Liver (tissue), 9 donors: ENCODE data around the gene VMAC. TPM values are rescaled to one million over a fixed set of nuclear protein-coding genes. Genes with fewer than 3 reads are reported as not detected.

Experiments used
- DNase-seq: peaks from one replicate; pipeline ENCODE4 v3.0.0-alpha.2; 2017; ENCODE audit warnings: low spot score
- H3K27ac ChIP-seq, 2 donors: one replicate each; pipeline ENCODE4 v1.7.0; 2013; ENCODE audit warnings: inconsistent platforms in 2 of 2, low read length in 2 of 2, control low read depth in 1 of 2, low read depth in 1 of 2, mild to moderate bottlenecking in 1 of 2
- H3K27me3 ChIP-seq, 4 donors: one replicate each; pipeline versions ENCODE4 v1.6.1 to v1.7.0; 2013; ENCODE audit warnings: low read length in 3 of 4, inconsistent platforms in 1 of 4, mild to moderate bottlenecking in 1 of 4, moderate library complexity in 1 of 4; ENCODE audit not compliant: control insufficient read depth in 4 of 4, insufficient read depth in 4 of 4
- H3K36me3 ChIP-seq, 4 donors: one replicate each; pipeline versions ENCODE4 v1.6.1 to v1.7.0; 2013; ENCODE audit warnings: low read length in 3 of 4, mild to moderate bottlenecking in 3 of 4, low read depth in 1 of 4, moderate library complexity in 1 of 4; ENCODE audit not compliant: control insufficient read depth in 4 of 4, insufficient read depth in 3 of 4
- H3K4me1 ChIP-seq, 4 donors: one replicate each; pipeline versions ENCODE4 v1.6.1 to v1.7.0; 2013; ENCODE audit warnings: low read length in 3 of 4, mild to moderate bottlenecking in 3 of 4, moderate library complexity in 1 of 4; ENCODE audit not compliant: control insufficient read depth in 4 of 4, insufficient read depth in 4 of 4
- H3K4me3 ChIP-seq, 3 donors: one replicate each; pipeline versions ENCODE4 v1.6.1 to v1.7.0; 2013; ENCODE audit warnings: low read length in 3 of 3, control low read depth in 1 of 3, low read depth in 1 of 3, mild to moderate bottlenecking in 1 of 3
- H3K9ac ChIP-seq, 2 donors: one replicate each; pipeline ENCODE4 v1.7.0; 2013; ENCODE audit warnings: low read length in 2 of 2, mild to moderate bottlenecking in 2 of 2, moderate library complexity in 2 of 2, control low read depth in 1 of 2, low read depth in 1 of 2
- H3K9me3 ChIP-seq, 4 donors: one replicate each; pipeline versions ENCODE4 v1.6.1 to v1.7.0; 2013; ENCODE audit warnings: low read length in 3 of 4; ENCODE audit not compliant: control insufficient read depth in 4 of 4
- EGR1 ChIP-seq, 2 donors: IDR thresholded peaks; 2 replicates each; pipeline ENCODE4 v1.6.1; 2016 to 2018; ENCODE audit warnings: antibody characterized with exemption in 2 of 2, low read depth in 2 of 2
- FOXA1 ChIP-seq: IDR thresholded peaks from 2 replicates; pipeline ENCODE4 v1.6.1; 2016; ENCODE audit warnings: antibody characterized with exemption
- FOXA2 ChIP-seq: IDR thresholded peaks from 2 replicates; pipeline ENCODE4 v1.6.1; 2016; ENCODE audit warnings: antibody characterized with exemption
- GABPA ChIP-seq, 2 donors: IDR thresholded peaks in 1 of 2; conservative IDR thresholded peaks in 1 of 2; 2 replicates each; pipeline ENCODE4 v1.6.1; 2016; ENCODE audit warnings: antibody characterized with exemption in 2 of 2, mild to moderate bottlenecking in 1 of 2, moderate library complexity in 1 of 2
- HNF4A ChIP-seq, 2 donors: conservative IDR thresholded peaks; 2 replicates each; pipeline ENCODE4 v1.6.1; 2016; ENCODE audit warnings: antibody characterized with exemption in 2 of 2, mild to moderate bottlenecking in 2 of 2
- HNF4G ChIP-seq: IDR thresholded peaks from 2 replicates; pipeline ENCODE4 v1.6.1; 2016; ENCODE audit warnings: antibody characterized with exemption
- JUND ChIP-seq, 2 donors: IDR thresholded peaks; 2 replicates each; pipeline ENCODE4 v1.6.1; 2016; ENCODE audit warnings: antibody characterized with exemption in 2 of 2
- NR2F2 ChIP-seq: IDR thresholded peaks from 2 replicates; pipeline ENCODE4 v1.6.1; 2016; ENCODE audit warnings: antibody characterized with exemption
- RAD21 ChIP-seq, 2 donors: IDR thresholded peaks; 2 replicates each; pipeline ENCODE4 v1.6.1; 2016; ENCODE audit warnings: antibody characterized with exemption in 2 of 2, mild to moderate bottlenecking in 2 of 2
- RXRA ChIP-seq, 2 donors: IDR thresholded peaks; 2 replicates each; pipeline ENCODE4 v1.6.1; 2017 to 2018; ENCODE audit warnings: antibody characterized with exemption in 2 of 2, mild to moderate bottlenecking in 1 of 2
- SP1 ChIP-seq: IDR thresholded peaks from 2 replicates; pipeline ENCODE4 v1.6.1; 2018; ENCODE audit warnings: antibody characterized with exemption, mild to moderate bottlenecking
- TAF1 ChIP-seq: conservative IDR thresholded peaks from 2 replicates; pipeline ENCODE4 v1.6.1; 2016; ENCODE audit warnings: antibody characterized with exemption, mild to moderate bottlenecking
- YY1 ChIP-seq: IDR thresholded peaks from 2 replicates; pipeline ENCODE4 v1.6.1; 2016; ENCODE audit warnings: antibody characterized with exemption, mild to moderate bottlenecking
- WGBS: extraction: QIAGEN DNeasy Blood & Tissue Kit; methylation state at CpG from one replicate; pipeline ENCODE4 v1.1.7; 2013; 5-methylcytosine and 5-hydroxymethylcytosine counted together
- polyA plus RNA-seq, 2 donors: library from polyadenylated mRNA; stranded (reverse) in 1 of 2; unstranded in 1 of 2; fragments of 200-250 nt in 1 of 2; fragments of >200 nt in 1 of 2; fragmentation: Nextera tagmentation in 1 of 2; extraction: Ambion mirVana in 1 of 2; gene quantifications; one replicate each; pipeline versions ENCODE4 v1.2.1 to v1.2.3, GENCODE V29; 2013 to 2015
- total RNA-seq, 2 donors: library from RNA; depleted of rRNA; stranded (reverse); fragments of >200 nt; gene quantifications; one replicate each; pipeline ENCODE4 v1.2.3, GENCODE V29; 2014
- TF ChIP-seq, protein P1 (sequence below): IDR thresholded peaks from 2 replicates; pipeline ENCODE4 v1.6.1; 2016; ENCODE audit warnings: antibody characterized with exemption
- TF ChIP-seq, protein P2 (sequence below): IDR thresholded peaks from 2 replicates; pipeline ENCODE4 v1.6.1; 2016; ENCODE audit warnings: antibody characterized with exemption
- TF ChIP-seq, protein P3 (sequence below): IDR thresholded peaks from 2 replicates; pipeline ENCODE4 v1.6.1; 2016; ENCODE audit warnings: antibody characterized with exemption
- TF ChIP-seq, protein P4 (sequence below): IDR thresholded peaks from 2 replicates; pipeline ENCODE4 v1.6.1; 2016; ENCODE audit warnings: antibody characterized with exemption, mild to moderate bottlenecking
- TF ChIP-seq, protein P5 (sequence below): fragments of 150-350 bp; IDR thresholded peaks from 2 replicates; pipeline ENCODE4 v1.5.1; 2017; ENCODE audit warnings: improper control_type of control experiment, low read depth, low read length; ENCODE audit not compliant: missing input control
- donor health status: healthy.
- donor health status: healthy.
- donor health status: healthy.
- donor health status: healthy.
- donor health status: healthy.

Gene VMAC
- total and polyA plus RNA-seq, 4 donors, result 1.2 to 7.7 (median 2.6) TPM

DNA sequence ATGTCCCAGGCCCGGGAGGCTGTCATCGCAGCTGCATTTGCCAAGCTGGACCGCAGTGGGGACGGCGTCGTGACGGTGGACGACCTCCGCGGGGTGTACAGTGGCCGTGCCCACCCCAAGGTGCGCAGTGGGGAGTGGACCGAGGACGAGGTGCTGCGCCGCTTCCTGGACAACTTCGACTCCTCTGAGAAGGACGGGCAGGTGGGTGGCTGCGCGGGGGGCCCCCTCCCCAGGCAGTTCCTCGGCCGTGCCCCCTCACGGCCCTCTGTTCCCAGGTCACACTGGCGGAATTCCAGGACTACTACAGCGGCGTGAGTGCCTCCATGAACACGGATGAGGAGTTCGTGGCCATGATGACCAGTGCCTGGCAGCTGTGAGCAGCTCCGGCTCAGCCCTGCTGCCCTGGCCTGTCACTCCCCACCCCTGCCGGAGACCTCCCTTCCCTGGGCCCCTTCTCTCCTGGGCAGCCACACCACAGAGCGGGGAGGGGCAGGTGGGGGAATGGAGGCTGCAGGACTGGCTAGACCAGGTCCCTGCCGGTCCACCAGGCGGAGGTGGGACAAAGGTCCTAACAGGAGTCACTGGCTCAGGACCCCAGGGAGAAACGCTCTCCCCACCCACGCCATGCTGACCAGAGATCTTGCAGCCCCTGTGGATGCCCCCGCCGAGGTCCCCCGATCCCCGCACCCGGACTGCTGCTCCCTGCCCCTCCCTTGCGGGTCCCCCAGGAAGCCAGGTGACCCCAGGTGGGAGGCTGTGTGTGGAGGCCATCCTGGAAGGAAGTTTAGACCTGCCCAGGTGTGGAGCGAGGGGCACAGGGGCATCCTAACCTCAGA is 10.5 kb downstream of the VMAC start:
- peaks cover 8 to 44% (median 14%) of the 10 kb centered on the region in 4 donors for H3K36me3 ChIP-seq

More for the DNA sequence above, 10.5 kb downstream of the VMAC start:
- no peak for TF ChIP-seq RXRA (IDR thresholded peaks at IDR 0.05)
- TF ChIP-seq RAD21 (IDR thresholded peaks at IDR 0.05), result no peak
- no peak for TF ChIP-seq HNF4G
- no peak for TF ChIP-seq SP1
- TF ChIP-seq, protein P1, sequence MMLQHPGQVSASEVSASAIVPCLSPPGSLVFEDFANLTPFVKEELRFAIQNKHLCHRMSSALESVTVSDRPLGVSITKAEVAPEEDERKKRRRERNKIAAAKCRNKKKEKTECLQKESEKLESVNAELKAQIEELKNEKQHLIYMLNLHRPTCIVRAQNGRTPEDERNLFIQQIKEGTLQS, result no peak
- TF ChIP-seq GABPA (IDR thresholded peaks at IDR 0.05 in 1 of 2, conservative IDR thresholded peaks at IDR 0.05 in 1 of 2), result no peak
- TF ChIP-seq, protein P2, sequence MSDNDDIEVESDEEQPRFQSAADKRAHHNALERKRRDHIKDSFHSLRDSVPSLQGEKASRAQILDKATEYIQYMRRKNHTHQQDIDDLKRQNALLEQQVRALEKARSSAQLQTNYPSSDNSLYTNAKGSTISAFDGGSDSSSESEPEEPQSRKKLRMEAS, result no peak
- TF ChIP-seq, protein P3, sequence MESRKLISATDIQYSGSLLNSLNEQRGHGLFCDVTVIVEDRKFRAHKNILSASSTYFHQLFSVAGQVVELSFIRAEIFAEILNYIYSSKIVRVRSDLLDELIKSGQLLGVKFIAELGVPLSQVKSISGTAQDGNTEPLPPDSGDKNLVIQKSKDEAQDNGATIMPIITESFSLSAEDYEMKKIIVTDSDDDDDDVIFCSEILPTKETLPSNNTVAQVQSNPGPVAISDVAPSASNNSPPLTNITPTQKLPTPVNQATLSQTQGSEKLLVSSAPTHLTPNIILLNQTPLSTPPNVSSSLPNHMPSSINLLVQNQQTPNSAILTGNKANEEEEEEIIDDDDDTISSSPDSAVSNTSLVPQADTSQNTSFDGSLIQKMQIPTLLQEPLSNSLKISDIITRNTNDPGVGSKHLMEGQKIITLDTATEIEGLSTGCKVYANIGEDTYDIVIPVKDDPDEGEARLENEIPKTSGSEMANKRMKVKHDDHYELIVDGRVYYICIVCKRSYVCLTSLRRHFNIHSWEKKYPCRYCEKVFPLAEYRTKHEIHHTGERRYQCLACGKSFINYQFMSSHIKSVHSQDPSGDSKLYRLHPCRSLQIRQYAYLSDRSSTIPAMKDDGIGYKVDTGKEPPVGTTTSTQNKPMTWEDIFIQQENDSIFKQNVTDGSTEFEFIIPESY, result no peak
- no peak for TF ChIP-seq TAF1
- no peak for TF ChIP-seq FOXA2
- TF ChIP-seq, protein P4, sequence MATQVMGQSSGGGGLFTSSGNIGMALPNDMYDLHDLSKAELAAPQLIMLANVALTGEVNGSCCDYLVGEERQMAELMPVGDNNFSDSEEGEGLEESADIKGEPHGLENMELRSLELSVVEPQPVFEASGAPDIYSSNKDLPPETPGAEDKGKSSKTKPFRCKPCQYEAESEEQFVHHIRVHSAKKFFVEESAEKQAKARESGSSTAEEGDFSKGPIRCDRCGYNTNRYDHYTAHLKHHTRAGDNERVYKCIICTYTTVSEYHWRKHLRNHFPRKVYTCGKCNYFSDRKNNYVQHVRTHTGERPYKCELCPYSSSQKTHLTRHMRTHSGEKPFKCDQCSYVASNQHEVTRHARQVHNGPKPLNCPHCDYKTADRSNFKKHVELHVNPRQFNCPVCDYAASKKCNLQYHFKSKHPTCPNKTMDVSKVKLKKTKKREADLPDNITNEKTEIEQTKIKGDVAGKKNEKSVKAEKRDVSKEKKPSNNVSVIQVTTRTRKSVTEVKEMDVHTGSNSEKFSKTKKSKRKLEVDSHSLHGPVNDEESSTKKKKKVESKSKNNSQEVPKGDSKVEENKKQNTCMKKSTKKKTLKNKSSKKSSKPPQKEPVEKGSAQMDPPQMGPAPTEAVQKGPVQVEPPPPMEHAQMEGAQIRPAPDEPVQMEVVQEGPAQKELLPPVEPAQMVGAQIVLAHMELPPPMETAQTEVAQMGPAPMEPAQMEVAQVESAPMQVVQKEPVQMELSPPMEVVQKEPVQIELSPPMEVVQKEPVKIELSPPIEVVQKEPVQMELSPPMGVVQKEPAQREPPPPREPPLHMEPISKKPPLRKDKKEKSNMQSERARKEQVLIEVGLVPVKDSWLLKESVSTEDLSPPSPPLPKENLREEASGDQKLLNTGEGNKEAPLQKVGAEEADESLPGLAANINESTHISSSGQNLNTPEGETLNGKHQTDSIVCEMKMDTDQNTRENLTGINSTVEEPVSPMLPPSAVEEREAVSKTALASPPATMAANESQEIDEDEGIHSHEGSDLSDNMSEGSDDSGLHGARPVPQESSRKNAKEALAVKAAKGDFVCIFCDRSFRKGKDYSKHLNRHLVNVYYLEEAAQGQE, result no peak
- TF ChIP-seq, protein P5, sequence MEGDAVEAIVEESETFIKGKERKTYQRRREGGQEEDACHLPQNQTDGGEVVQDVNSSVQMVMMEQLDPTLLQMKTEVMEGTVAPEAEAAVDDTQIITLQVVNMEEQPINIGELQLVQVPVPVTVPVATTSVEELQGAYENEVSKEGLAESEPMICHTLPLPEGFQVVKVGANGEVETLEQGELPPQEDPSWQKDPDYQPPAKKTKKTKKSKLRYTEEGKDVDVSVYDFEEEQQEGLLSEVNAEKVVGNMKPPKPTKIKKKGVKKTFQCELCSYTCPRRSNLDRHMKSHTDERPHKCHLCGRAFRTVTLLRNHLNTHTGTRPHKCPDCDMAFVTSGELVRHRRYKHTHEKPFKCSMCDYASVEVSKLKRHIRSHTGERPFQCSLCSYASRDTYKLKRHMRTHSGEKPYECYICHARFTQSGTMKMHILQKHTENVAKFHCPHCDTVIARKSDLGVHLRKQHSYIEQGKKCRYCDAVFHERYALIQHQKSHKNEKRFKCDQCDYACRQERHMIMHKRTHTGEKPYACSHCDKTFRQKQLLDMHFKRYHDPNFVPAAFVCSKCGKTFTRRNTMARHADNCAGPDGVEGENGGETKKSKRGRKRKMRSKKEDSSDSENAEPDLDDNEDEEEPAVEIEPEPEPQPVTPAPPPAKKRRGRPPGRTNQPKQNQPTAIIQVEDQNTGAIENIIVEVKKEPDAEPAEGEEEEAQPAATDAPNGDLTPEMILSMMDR, result no peak
- no peak for TF ChIP-seq EGR1 (IDR thresholded peaks at IDR 0.05; ENCODE audit: low read depth in 2 of 2)
- no peak for TF ChIP-seq HNF4A (conservative IDR thresholded peaks at IDR 0.05)
- no peak for TF ChIP-seq JUND (IDR thresholded peaks at IDR 0.05)
- TF ChIP-seq NR2F2, result no peak
- TF ChIP-seq YY1, result no peak
- TF ChIP-seq FOXA1, result no peak
- Histone ChIP-seq H3K4me1 (peaks cover 5 to 12% (median 6%) of the 10 kb centered on the region in 4 donors), H3K9ac (no peak overlapping the region), H3K4me3 (no peak overlapping the region), H3K27me3 (no peaks in the 10 kb centered on the region), H3K9me3 (no peaks in the 10 kb centered on the region), H3K27ac (no peak overlapping the region)
- WGBS, result 89% methylated on average over 42 of the region's 42 CpGs
- DNase-seq, result no peak
